GM18499 (cell line): ENCODE measurements around the gene NIF3L1.
A peak's percentile ranks its signal among the peaks of the same experiment; 100 is the strongest.

Experiments used
- ATAC-seq: cut with Tn5 transposase; IDR thresholded peaks from one replicate; pipeline ENCODE4 v1.9.1; 2021; ENCODE audit warnings: moderate number of reproducible peaks; ENCODE audit not compliant: insufficient read depth, unreplicated experiment

NIF3L1 gene

GRCh38 chr2:200888704-200889625, at the start of gene NIF3L1, which contains the start of gene PPIL3:
Gene NIF3L1, plus strand, starts transcription at chr2:200889371. Its CDS starts 2,573 bp downstream, at chr2:200891944.
Gene PPIL3, minus strand, starts transcription at chr2:200889077. Its CDS starts 1,462 bp downstream, at chr2:200887615.
- ATAC-seq = peak; percentile 77

GRCh38 chr2:200839513-200839912, 49.7 kb upstream of the NIF3L1 start:
- no peak for ATAC-seq

GRCh38 chr2:200843993-200844948, 44.9 kb upstream of the NIF3L1 start:
- no peak for ATAC-seq

GRCh38 chr2:200845194-200845593, 44.0 kb upstream of the NIF3L1 start:
- ATAC-seq = no peak

GRCh38 chr2:200845669-200846325, 43.4 kb upstream of the NIF3L1 start:
- ATAC-seq = no peak

GRCh38 chr2:200847269-200847668, 41.9 kb upstream of the NIF3L1 start:
- no peak for ATAC-seq

GRCh38 chr2:200847939-200848338, 41.2 kb upstream of the NIF3L1 start:
- no peak for ATAC-seq

GRCh38 chr2:200850512-200851256, 38.5 kb upstream of the NIF3L1 start:
- no peak for ATAC-seq

GRCh38 chr2:200851398-200852248, 37.5 kb upstream of the NIF3L1 start:
- ATAC-seq = no peak

GRCh38 chr2:200852605-200853004, 36.6 kb upstream of the NIF3L1 start:
- ATAC-seq = no peak

GRCh38 chr2:200856806-200857205, 32.4 kb upstream of the NIF3L1 start:
- no peak for ATAC-seq

- no peak for ATAC-seq
Measured at GRCh38 chr2:200860092-200860795, 28.9 kb upstream of the NIF3L1 start.

GRCh38 chr2:200861617-200862155, 27.5 kb upstream of the NIF3L1 start:
- ATAC-seq = no peak

- ATAC-seq = no peak
Measured at GRCh38 chr2:200862532-200863000, 26.6 kb upstream of the NIF3L1 start.

GRCh38 chr2:200863782-200864175, 25.4 kb upstream of the NIF3L1 start:
- ATAC-seq = no peak

GRCh38 chr2:200864176-200865034, 24.8 kb upstream of the NIF3L1 start, which contains the start of gene CLK1:
Gene CLK1, minus strand, starts transcription at chr2:200864658. Its CDS starts 2,796 bp downstream, at chr2:200861862.
- peak; percentile 51 for ATAC-seq

GRCh38 chr2:200869014-200869413, 20.2 kb upstream of the NIF3L1 start:
- no peak for ATAC-seq
